Measurements from ENCODE around the gene RIC1. TPM values are rescaled to one million over a fixed set of nuclear protein-coding genes. Genes with fewer than 3 reads are reported as not detected.

RIC1 gene
- total RNA-seq, 1 donor from 2014 or later = 9.7 TPM

DNA sequence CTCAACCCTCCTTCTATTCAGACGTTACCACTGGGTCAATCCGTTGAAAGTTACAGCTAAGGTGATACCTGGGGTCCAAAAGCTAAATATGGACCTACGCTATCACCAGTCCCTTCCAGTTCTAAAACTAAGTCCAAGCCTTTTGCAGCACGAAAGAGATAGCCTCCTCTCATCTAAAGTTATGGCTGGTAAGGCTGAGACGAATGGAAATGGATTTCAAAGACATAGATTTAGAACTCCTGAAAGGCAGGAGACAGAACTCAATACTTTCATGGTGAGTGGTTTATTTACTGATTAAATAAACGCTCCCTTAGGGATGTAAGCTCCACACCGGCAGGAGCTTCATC is 751 bp upstream of the RIC1 start:
- no peaks in the 10 kb centered on the region for H3K36me3 Mint-ChIP-seq (ENCODE audit: unreplicated experiment)
- H3K4me1 Mint-ChIP-seq (ENCODE audit: low read depth, unreplicated experiment) = peaks cover 5% of the 10 kb centered on the region
- H3K27ac Mint-ChIP-seq (ENCODE audit: unreplicated experiment) = peak overlapping the region; percentile 79
- DNase-seq = no peak
- peak overlapping the region; percentile 89 for H3K4me3 Mint-ChIP-seq (ENCODE audit: unreplicated experiment)
- H3K27me3 Mint-ChIP-seq (ENCODE audit: unreplicated experiment) = peaks cover 2% of the 10 kb centered on the region
- H3K9me3 Mint-ChIP-seq (ENCODE audit: unreplicated experiment) = peaks cover 2% of the 10 kb centered on the region
- TF ChIP-seq CTCF (IDR thresholded peaks at IDR 0.05; ENCODE audit: partially characterized antibody, unreplicated experiment) = no peak

- H3K4me1 Mint-ChIP-seq (ENCODE audit: low read depth, unreplicated experiment) = peaks cover 5% of the 10 kb centered on the region
- H3K27ac Mint-ChIP-seq (ENCODE audit: unreplicated experiment) = peak overlapping the region; percentile 75
- TF ChIP-seq CTCF (IDR thresholded peaks at IDR 0.05; ENCODE audit: partially characterized antibody, unreplicated experiment) = no peak
- peaks cover 2% of the 10 kb centered on the region for H3K27me3 Mint-ChIP-seq (ENCODE audit: unreplicated experiment)
- peak; percentile 71 for DNase-seq
- no peaks in the 10 kb centered on the region for H3K36me3 Mint-ChIP-seq (ENCODE audit: unreplicated experiment)
- H3K4me3 Mint-ChIP-seq (ENCODE audit: unreplicated experiment) = peak overlapping the region; percentile 88
- H3K9me3 Mint-ChIP-seq (ENCODE audit: unreplicated experiment) = peaks cover 2% of the 10 kb centered on the region
Measured at GRCh38 chr9:5629312-5630080, 589 bp downstream of the RIC1 start.

DNA sequence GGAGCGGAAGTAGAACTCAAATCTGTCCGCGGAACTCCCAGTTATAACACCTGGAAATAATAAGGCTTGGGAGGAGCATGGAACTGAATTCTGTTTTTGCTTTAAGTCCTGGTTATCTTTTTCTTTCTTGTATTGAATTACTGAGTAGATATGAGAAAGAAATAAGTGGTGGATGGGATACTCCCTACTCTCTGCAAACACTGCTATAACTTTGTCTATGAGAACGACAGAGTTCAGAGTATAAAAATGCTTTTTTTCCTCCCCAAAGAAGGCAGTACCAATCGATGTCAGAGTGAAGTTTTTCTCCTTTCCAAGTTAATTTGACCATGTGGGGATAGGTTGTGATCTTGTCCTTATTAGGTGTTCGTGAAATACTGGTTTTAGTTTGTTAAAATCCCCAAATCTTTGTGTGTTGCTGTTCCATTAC is 1.2 kb downstream of the RIC1 start:
- H3K9me3 Mint-ChIP-seq (ENCODE audit: unreplicated experiment) = peaks cover 2% of the 10 kb centered on the region
- H3K36me3 Mint-ChIP-seq (ENCODE audit: unreplicated experiment) = peaks cover 1% of the 10 kb centered on the region
- no peak for TF ChIP-seq CTCF (IDR thresholded peaks at IDR 0.05; ENCODE audit: partially characterized antibody, unreplicated experiment)
- DNase-seq = no peak
- peak overlapping the region; percentile 75 for H3K27ac Mint-ChIP-seq (ENCODE audit: unreplicated experiment)
- H3K4me3 Mint-ChIP-seq (ENCODE audit: unreplicated experiment) = peak overlapping the region; percentile 88
- H3K4me1 Mint-ChIP-seq (ENCODE audit: low read depth, unreplicated experiment) = peaks cover 5% of the 10 kb centered on the region
- H3K27me3 Mint-ChIP-seq (ENCODE audit: unreplicated experiment) = peaks cover 2% of the 10 kb centered on the region

GRCh38 chr9:5631026-5631425 is 2.1 kb downstream of the RIC1 start:
- no peak overlapping the region for H3K4me3 Mint-ChIP-seq (ENCODE audit: unreplicated experiment)
- H3K9me3 Mint-ChIP-seq (ENCODE audit: unreplicated experiment) = peaks cover 2% of the 10 kb centered on the region
- H3K27me3 Mint-ChIP-seq (ENCODE audit: unreplicated experiment) = peaks cover 2% of the 10 kb centered on the region
- H3K27ac Mint-ChIP-seq (ENCODE audit: unreplicated experiment) = no peak overlapping the region
- no peak for DNase-seq
- H3K4me1 Mint-ChIP-seq (ENCODE audit: low read depth, unreplicated experiment) = peaks cover 5% of the 10 kb centered on the region
- no peak for TF ChIP-seq CTCF (IDR thresholded peaks at IDR 0.05; ENCODE audit: partially characterized antibody, unreplicated experiment)
- peaks cover 4% of the 10 kb centered on the region for H3K36me3 Mint-ChIP-seq (ENCODE audit: unreplicated experiment)

- peaks cover 2% of the 10 kb centered on the region for H3K27me3 Mint-ChIP-seq (ENCODE audit: unreplicated experiment)
- peaks cover 4% of the 10 kb centered on the region for H3K36me3 Mint-ChIP-seq (ENCODE audit: unreplicated experiment)
- no peak overlapping the region for H3K27ac Mint-ChIP-seq (ENCODE audit: unreplicated experiment)
- peaks cover 3% of the 10 kb centered on the region for H3K4me1 Mint-ChIP-seq (ENCODE audit: low read depth, unreplicated experiment)
- H3K9me3 Mint-ChIP-seq (ENCODE audit: unreplicated experiment) = peaks cover 2% of the 10 kb centered on the region
- no peak overlapping the region for H3K4me3 Mint-ChIP-seq (ENCODE audit: unreplicated experiment)
- no peak for DNase-seq
- no peak for TF ChIP-seq CTCF (IDR thresholded peaks at IDR 0.05; ENCODE audit: partially characterized antibody, unreplicated experiment)
Measured at GRCh38 chr9:5632540-5632939, 3.6 kb downstream of the RIC1 start.
